Calu3 (cell line): ENCODE results near the gene ABHD14A. TPM values are rescaled to one million over a fixed set of nuclear protein-coding genes. Genes with fewer than 3 reads are reported as not detected.
"Not testable (repeated sequence)": the region's sequence is repeated elsewhere in the genome, so short reads cannot be mapped to it uniquely, and the experiment has no call there.

Experiments
- Bru-seq: library from RNA; stranded (reverse); fragments of 400-500 nt; gene quantifications from one replicate; lab custom pipeline; 2021; lab: Mats Ljungman, UMichigan
- BruChase-seq, 2 experiments: library from RNA; stranded (reverse); fragments of 400-500 nt; gene quantifications; one replicate each; lab custom pipeline; 2021; lab: Mats Ljungman, UMichigan
- BruUV-seq: library from RNA; stranded (reverse); fragments of 400-500 nt; replicated peaks from 2 replicates; lab custom pipeline; 2021; lab: Mats Ljungman, UMichigan
- CTCF ChIA-PET: fragments of 300-600 bp; sonication (Branson Sonifier 250); formaldehyde crosslinking; loops from one replicate; lab custom pipeline; 2022; ENCODE audit warnings: antibody characterized with exemption; lab: Charles Lee
- DNase-seq: peaks from one replicate; pipeline ENCODE4 v3.0.0; 2022
- H3K27ac Mint-ChIP-seq: one replicate; pipeline ENCODE4 v1.8.0; 2022; ENCODE audit warnings: mixed read lengths; ENCODE audit not compliant: unreplicated experiment
- H3K27me3 Mint-ChIP-seq: one replicate; pipeline ENCODE4 v1.8.0; 2022; ENCODE audit warnings: mixed read lengths; ENCODE audit not compliant: unreplicated experiment
- H3K36me3 Mint-ChIP-seq: one replicate; pipeline ENCODE4 v1.8.0; 2022; ENCODE audit warnings: mild to moderate bottlenecking, moderate library complexity, mixed read lengths; ENCODE audit not compliant: insufficient read depth, unreplicated experiment
- H3K4me1 Mint-ChIP-seq: one replicate; pipeline ENCODE4 v1.8.0; 2022; ENCODE audit warnings: mild to moderate bottlenecking, low read depth, mixed read lengths; ENCODE audit not compliant: unreplicated experiment
- H3K4me3 Mint-ChIP-seq: one replicate; pipeline ENCODE4 v1.8.0; 2022; ENCODE audit warnings: mild to moderate bottlenecking, low read depth, moderate library complexity, mixed read lengths; ENCODE audit not compliant: unreplicated experiment
- H3K9me3 Mint-ChIP-seq: one replicate; pipeline ENCODE4 v1.8.0; 2022; ENCODE audit warnings: low read depth, mixed read lengths; ENCODE audit not compliant: unreplicated experiment
- intact Hi-C: fragments of 100-400 bp; cut with micrococcal nuclease; formaldehyde crosslinking; loops from one replicate; pipeline ENCODE4 v1.10.0; 2022; ENCODE audit not compliant: unreplicated experiment
- long read RNA-seq: library from polyadenylated mRNA; stranded (forward); transcript quantifications from one replicate; pipeline ENCODE4 v2.0.0, GENCODE V29; 2022
- total RNA-seq: library from RNA; stranded (reverse); gene quantifications from 2 replicates; pipeline ENCODE4 v1.2.3, GENCODE V29; 2022
- TF ChIP-seq, protein P1 (sequence below): fragments of 200-600 bp; IDR thresholded peaks from one replicate; pipeline ENCODE4 v1.8.0; 2022; ENCODE audit warnings: antibody characterized with exemption; ENCODE audit not compliant: unreplicated experiment

ABHD14A gene
- 6.6 and 7.3 TPM in 2 replicates for total RNA-seq
- Bru-seq, nascent RNA, result percentile 43 among the genes with signal in this experiment
- BruChase-seq, experiment 1, labeled RNA remaining after a 6-hour chase, result percentile 47 among the genes with signal in this experiment
- percentile 35 among the genes with signal in this experiment for BruChase-seq, experiment 2, labeled RNA remaining after a 2-hour chase
- long read RNA-seq, transcript ABHD14A-201 (5 exons, 1,062 nt), result major isoform, 18 of 28 reads
- long read RNA-seq, partial matches to known transcripts, result 1 of 28 reads
- long read RNA-seq, other reads (novel, unspliced or antisense), result 9 of 28 reads

DNA sequence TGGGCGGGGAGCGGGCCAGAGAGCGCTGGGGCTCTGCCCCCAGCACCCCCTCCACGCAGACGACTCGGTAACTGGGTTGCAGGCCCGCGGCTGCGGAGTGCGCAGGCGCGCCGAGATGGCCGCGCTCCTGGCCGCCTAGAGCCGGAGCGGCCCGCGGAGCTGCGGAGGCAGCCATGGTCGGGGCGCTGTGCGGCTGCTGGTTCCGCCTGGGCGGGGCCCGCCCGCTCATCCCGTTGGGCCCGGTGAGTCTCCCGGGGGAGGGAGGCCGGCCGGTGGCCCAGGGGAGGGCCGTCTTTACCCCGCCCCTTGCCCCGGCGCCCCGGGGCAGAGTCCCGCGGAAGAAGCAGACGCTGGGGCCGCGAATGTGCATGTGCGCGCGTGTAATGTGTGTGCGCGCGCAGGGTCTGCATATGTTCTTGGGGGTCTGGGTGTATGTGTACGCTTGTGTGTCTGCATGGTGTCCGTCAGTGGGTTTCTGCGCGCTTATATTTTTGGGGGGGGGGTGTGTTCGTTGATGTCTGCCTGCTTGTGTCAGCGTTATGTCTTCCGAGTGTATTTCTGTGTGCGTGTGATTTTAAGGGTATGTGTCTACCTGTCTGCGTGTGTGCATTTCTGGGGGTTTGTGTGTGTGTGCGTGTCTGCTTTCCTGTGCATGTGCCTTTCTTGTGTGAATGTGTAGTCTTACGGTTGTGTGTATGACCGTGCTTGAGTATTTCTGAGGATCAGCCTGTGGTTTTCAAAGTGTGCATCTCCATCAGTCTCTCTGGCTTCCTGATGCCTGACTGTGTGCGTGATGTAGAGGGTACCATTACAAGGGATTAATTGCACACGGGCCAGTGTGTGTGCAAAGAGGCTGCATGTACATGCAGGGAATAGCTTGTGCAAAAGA is at the start of gene ABHD14A:
Gene ABHD14A (plus strand): TSS at position 102 of the 889 bp plus-strand sequence. CDS start 72 bp downstream, at position 174.
- peak within 1 kb of the TSS; percentile 91 for H3K27ac Mint-ChIP-seq
- H3K4me1 Mint-ChIP-seq, result peaks cover 20% of the 10 kb centered on the region
- no peaks in the 10 kb centered on the region for H3K27me3 Mint-ChIP-seq
- BruUV-seq, result no TSS peak
- no peaks in the 10 kb centered on the region for H3K9me3 Mint-ChIP-seq
- DNase-seq, result peak; percentile 69
- intact Hi-C loops, result loop anchor here (1.0 kb wide), 1 partner anchor 34 kb away; the partner anchor contains the start of gene RRP9
- CTCF ChIA-PET, result interaction anchor here (2.3 to 2.5 kb wide), 2 partner anchors 8 to 33 kb away, joined by 21 to 30 read pairs; partner anchors contain the start of genes ACY1, PARP3 and RRP9
- TF ChIP-seq, protein P1, sequence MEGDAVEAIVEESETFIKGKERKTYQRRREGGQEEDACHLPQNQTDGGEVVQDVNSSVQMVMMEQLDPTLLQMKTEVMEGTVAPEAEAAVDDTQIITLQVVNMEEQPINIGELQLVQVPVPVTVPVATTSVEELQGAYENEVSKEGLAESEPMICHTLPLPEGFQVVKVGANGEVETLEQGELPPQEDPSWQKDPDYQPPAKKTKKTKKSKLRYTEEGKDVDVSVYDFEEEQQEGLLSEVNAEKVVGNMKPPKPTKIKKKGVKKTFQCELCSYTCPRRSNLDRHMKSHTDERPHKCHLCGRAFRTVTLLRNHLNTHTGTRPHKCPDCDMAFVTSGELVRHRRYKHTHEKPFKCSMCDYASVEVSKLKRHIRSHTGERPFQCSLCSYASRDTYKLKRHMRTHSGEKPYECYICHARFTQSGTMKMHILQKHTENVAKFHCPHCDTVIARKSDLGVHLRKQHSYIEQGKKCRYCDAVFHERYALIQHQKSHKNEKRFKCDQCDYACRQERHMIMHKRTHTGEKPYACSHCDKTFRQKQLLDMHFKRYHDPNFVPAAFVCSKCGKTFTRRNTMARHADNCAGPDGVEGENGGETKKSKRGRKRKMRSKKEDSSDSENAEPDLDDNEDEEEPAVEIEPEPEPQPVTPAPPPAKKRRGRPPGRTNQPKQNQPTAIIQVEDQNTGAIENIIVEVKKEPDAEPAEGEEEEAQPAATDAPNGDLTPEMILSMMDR, result no peak
- peak within 1 kb of the TSS; percentile 99 for H3K4me3 Mint-ChIP-seq
- H3K36me3 Mint-ChIP-seq, result peaks cover 14% of the 10 kb centered on the region

DNA sequence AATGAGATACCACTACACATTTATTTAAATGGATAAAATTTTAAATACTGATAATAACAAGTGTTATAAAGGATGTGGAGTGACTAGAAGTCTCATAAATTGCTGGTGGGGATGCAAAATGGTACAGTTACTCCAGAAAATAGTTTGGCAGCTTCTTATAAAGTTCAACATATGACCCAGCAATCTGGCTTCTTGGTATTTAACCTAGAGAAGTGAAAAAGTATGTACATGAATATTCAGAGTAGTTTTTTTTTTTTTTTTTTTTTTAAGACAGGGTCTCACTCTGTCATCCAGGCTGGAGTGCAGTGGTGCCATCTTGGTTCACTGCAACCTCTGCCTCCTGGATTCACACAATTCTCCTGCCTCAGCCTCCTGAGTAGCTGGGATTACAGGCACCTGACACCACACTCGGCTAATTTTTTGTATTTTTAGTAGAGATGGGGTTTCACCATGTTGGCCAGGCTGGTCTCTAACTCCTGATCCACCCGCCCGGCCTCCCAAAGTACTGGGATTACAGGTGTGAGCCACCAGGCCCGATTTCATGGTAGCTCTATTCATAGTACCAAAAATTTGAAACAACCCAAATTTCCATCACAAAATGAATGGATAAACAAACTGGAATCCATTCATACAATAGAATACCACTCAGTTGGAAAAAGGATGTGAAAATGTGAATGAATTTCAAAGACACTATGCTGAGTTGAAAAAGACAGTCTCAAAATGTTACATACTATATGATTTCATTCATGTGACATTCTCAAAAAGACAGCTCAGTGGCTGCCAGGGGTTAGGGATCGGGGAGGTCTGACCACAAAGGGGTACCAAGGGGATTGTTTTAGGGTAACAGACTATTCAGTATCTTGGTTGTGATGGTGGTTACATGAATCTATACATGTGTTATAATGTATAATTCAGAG is 47.5 kb upstream of the ABHD14A start:
- TF ChIP-seq, protein P1, result no peak
- no TSS peak for BruUV-seq
- peaks cover 6% of the 10 kb centered on the region for H3K36me3 Mint-ChIP-seq
- H3K4me3 Mint-ChIP-seq, result no peak overlapping the region
- intact Hi-C loops, result no loop called here
- CTCF ChIA-PET, result no interaction called here
- no peaks in the 10 kb centered on the region for H3K9me3 Mint-ChIP-seq
- H3K4me1 Mint-ChIP-seq, result no peaks in the 10 kb centered on the region
- no peak overlapping the region for H3K27ac Mint-ChIP-seq
- H3K27me3 Mint-ChIP-seq, result no peaks in the 10 kb centered on the region
- no peak for DNase-seq

GRCh38 chr3:51928438-51928837 is 46.4 kb upstream of the ABHD14A start:
- no peak overlapping the region for H3K27ac Mint-ChIP-seq
- DNase-seq, result no peak
- intact Hi-C loops, result no loop called here
- no peaks in the 10 kb centered on the region for H3K27me3 Mint-ChIP-seq
- H3K9me3 Mint-ChIP-seq, result no peaks in the 10 kb centered on the region
- no peaks in the 10 kb centered on the region for H3K4me1 Mint-ChIP-seq
- CTCF ChIA-PET, result no interaction called here
- H3K36me3 Mint-ChIP-seq, result peaks cover 11% of the 10 kb centered on the region
- no TSS peak for BruUV-seq
- TF ChIP-seq, protein P1, result no peak
- no peak overlapping the region for H3K4me3 Mint-ChIP-seq

DNA sequence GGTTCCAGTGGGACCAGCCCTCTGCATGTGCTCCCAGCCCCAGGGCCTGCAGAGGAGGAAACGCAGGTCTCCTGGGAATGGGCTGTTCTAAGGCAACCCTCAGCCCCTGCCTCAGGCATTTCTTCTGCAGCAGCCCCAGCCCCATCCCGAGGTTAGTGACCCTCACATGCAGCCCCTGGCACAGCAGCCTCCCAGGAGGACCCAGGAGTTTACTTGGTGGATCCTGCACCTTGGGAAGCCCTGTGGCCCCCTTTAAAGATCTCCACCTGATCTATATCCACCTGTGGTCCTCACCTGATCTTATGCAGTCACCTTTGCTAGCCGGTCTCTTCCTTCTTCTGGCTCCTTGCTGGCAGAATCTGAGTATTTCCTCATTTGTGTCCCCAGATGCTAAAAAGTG is 45.9 kb upstream of the ABHD14A start:
- H3K4me3 Mint-ChIP-seq, result not testable (repeated sequence)

More for the DNA sequence above, 45.9 kb upstream of the ABHD14A start:
- CTCF ChIA-PET, H3K9me3 Mint-ChIP-seq, BruUV-seq, DNase-seq, H3K27ac Mint-ChIP-seq, H3K27me3 Mint-ChIP-seq, intact Hi-C loops, H3K4me1 Mint-ChIP-seq: not testable (repeated sequence)
- peaks cover 14% of the 10 kb centered on the region for H3K36me3 Mint-ChIP-seq
